Measurements from ENCODE around the gene LRRC10B. TPM values are rescaled to one million over a fixed set of nuclear protein-coding genes. Genes with fewer than 3 reads are reported as not detected.

LRRC10B gene
- total and polyA plus RNA-seq, 2 experiments from 2014 or later: 0.60 to 0.62 TPM

- no peak overlapping the region for H3K4me3 ChIP-seq
- peaks cover 34% of the 10 kb centered on the region for H3K27me3 ChIP-seq
- no peaks in the 10 kb centered on the region for H3K36me3 ChIP-seq
- H3K4me1 ChIP-seq (ENCODE audit: low read depth): peaks cover 4% of the 10 kb centered on the region
- no peak for DNase-seq (ENCODE audit: low read depth in 1 of 2, low spot score in 1 of 2)
- H3K27ac ChIP-seq: no peak overlapping the region
- TF ChIP-seq CTCF (IDR thresholded peaks at IDR 0.05; ENCODE audit: low read depth, low read length): no peak
- no peaks in the 10 kb centered on the region for H3K9me3 ChIP-seq (ENCODE audit: low read depth)
These were observed 3.9 kb downstream of the LRRC10B start for GRCh38 chr11:61512435-61512834.

- Histone ChIP-seq H3K27ac (no peak overlapping the region), H3K27me3 (peaks cover 26% of the 10 kb centered on the region), H3K4me1 (ENCODE audit: low read depth) (peaks cover 4% of the 10 kb centered on the region)
These were observed 4.7 kb downstream of the LRRC10B start for GRCh38 chr11:61513143-61513765.

DNA sequence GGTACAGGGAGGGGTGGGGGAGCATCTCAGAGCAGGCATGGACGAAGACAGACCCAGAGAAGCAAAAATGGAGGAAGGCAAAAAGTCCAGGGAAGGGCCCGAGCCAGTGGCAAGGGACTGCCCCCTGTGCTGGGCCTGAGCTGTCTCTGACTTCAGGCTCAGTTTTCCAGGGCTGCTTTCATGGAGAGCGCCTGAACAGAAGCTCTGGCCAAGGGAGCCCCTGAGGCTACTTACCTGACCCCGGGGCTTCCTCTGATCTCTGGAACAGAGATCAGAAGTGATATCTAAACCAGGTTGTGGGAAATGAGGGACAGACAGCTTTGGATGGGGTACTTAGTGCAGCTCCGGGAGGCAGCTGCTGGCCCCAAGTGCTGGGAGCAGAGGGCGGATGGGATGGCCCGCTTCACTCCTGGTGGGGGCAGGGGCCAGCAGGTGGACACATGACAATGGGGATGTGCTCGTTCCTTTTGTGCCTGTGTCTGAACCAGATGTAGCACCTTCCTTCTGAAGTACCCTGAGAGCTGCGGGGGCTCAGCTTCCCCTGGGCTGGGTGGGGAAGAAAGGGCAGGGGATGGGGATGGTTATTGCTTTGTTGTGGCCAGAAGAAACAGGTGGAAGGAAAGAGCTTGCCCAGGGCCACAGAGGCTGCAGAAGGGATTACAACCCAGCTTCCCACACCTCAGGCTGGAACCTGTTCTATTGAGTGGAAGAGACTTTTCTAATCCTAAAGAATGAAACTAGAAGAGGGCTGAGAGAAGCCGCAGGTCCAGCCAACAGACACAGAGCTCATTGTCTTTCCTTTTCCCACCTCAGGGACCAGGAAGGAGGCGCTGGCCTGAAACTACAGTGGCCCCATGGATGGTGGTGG lies 5.7 kb downstream of the LRRC10B start:
- Histone ChIP-seq H3K4me1 (ENCODE audit: low read depth) (peaks cover 4% of the 10 kb centered on the region), H3K27me3 (peaks cover 18% of the 10 kb centered on the region), H3K27ac (no peak overlapping the region), H3K9me3 (ENCODE audit: low read depth) (no peaks in the 10 kb centered on the region), H3K36me3 (no peaks in the 10 kb centered on the region), H3K4me3 (no peak overlapping the region)
- DNase-seq (ENCODE audit: low read depth in 1 of 2, low spot score in 1 of 2): no peak
- TF ChIP-seq CTCF (IDR thresholded peaks at IDR 0.05; ENCODE audit: low read depth, low read length): no peak

More at GRCh38 chr11:61513143-61513765, 4.7 kb downstream of the LRRC10B start:
- H3K4me3 ChIP-seq: no peak overlapping the region
- no peak for TF ChIP-seq CTCF (IDR thresholded peaks at IDR 0.05; ENCODE audit: low read depth, low read length)
- H3K36me3 ChIP-seq: no peaks in the 10 kb centered on the region
- no peak for DNase-seq (ENCODE audit: low read depth in 1 of 2, low spot score in 1 of 2)
- no peaks in the 10 kb centered on the region for H3K9me3 ChIP-seq (ENCODE audit: low read depth)

DNA sequence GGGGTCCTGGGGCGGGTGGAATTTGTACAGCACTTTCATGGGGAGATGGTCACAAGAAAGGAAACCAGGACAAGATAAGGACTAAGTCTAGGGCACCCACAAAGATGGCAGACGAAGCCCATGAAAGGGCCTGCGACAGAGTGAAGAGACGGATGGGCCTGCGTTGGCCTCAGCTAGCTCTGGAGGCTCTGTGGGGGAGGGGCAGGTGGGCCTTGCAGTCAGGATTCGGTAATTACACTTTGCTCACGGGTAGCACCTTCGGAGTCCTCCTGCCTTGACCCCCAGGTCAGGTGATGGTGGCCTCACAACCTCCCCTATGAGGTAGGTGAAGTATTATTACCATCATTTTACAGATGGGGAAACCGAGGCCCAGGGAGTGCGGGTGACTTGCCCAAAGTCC lies 7.1 kb downstream of the LRRC10B start:
- no peak overlapping the region for H3K4me3 ChIP-seq
- peaks cover 4% of the 10 kb centered on the region for H3K27me3 ChIP-seq
- no peak overlapping the region for H3K27ac ChIP-seq
- DNase-seq (ENCODE audit: low read depth in 1 of 2, low spot score in 1 of 2): no peak
- H3K4me1 ChIP-seq (ENCODE audit: low read depth): peaks cover 4% of the 10 kb centered on the region
- no peaks in the 10 kb centered on the region for H3K9me3 ChIP-seq (ENCODE audit: low read depth)
- TF ChIP-seq CTCF (IDR thresholded peaks at IDR 0.05; ENCODE audit: low read depth, low read length): no peak
- H3K36me3 ChIP-seq: no peaks in the 10 kb centered on the region

DNA sequence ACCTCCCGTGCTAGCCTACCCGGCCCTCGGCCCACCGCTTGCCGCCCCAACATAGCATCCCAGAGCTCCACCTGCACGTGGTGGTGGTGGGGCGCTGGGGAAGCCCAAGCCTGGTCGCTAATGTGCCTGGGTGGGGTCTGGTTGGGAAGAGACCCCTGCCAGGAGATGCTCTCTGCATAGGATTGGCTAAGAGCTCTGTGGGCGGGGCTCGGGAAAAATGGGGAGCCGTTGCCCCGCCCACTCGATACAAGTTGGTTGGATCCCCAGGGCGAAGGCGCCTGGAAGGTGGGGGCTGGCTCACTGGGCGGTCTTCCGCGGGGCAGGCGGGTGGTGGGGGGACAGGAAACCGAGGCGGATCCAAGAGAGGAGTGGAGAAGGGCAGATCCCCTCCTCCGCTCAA lies 7.6 kb downstream of the LRRC10B start:
- Histone ChIP-seq H3K27me3 (no peaks in the 10 kb centered on the region), H3K9me3 (ENCODE audit: low read depth) (no peaks in the 10 kb centered on the region), H3K4me3 (no peak overlapping the region), H3K27ac (no peak overlapping the region), H3K36me3 (no peaks in the 10 kb centered on the region), H3K4me1 (ENCODE audit: low read depth) (peaks cover 4% of the 10 kb centered on the region)
- DNase-seq (ENCODE audit: low read depth in 1 of 2, low spot score in 1 of 2): no peak
- no peak for TF ChIP-seq CTCF (IDR thresholded peaks at IDR 0.05; ENCODE audit: low read depth, low read length)
